Measurements from ENCODE around the gene DOCK3.
A peak's percentile ranks its signal among the peaks of the same experiment; 100 is the strongest.
"Not testable (repeated sequence)": the region's sequence is repeated elsewhere in the genome, so short reads cannot be mapped to it uniquely, and the experiment has no call there.

The DOCK3 gene

GRCh38 chr3:51002495-51002894 lies 327.8 kb downstream of the DOCK3 start:
- no peak for DNase-seq

- DNase-seq, result no peak
Measured at GRCh38 chr3:51004235-51004634, 329.5 kb downstream of the DOCK3 start.

- DNase-seq, result no peak
Measured at GRCh38 chr3:51024121-51024520, 349.4 kb downstream of the DOCK3 start.

- peak; percentile 56 for DNase-seq
Measured at GRCh38 chr3:51024765-51025632, 350.3 kb downstream of the DOCK3 start.

GRCh38 chr3:51031666-51032065 lies 356.9 kb downstream of the DOCK3 start:
- no peak for DNase-seq

GRCh38 chr3:51035630-51036029 lies 360.9 kb downstream of the DOCK3 start:
- no peak for DNase-seq

GRCh38 chr3:51044982-51045381 lies 370.3 kb downstream of the DOCK3 start:
- DNase-seq, result peak; percentile 10

- DNase-seq, result no peak
Measured at GRCh38 chr3:51052562-51052961, 377.8 kb downstream of the DOCK3 start.

- DNase-seq, result no peak
Measured at GRCh38 chr3:51057121-51057520, 382.4 kb downstream of the DOCK3 start.

GRCh38 chr3:51063053-51063452 lies 388.3 kb downstream of the DOCK3 start:
- DNase-seq, result no peak

GRCh38 chr3:51075221-51075775 lies 400.6 kb downstream of the DOCK3 start:
- DNase-seq, result no peak

GRCh38 chr3:51082363-51082762 lies 407.6 kb downstream of the DOCK3 start:
- no peak for DNase-seq

GRCh38 chr3:51083490-51083889 lies 408.8 kb downstream of the DOCK3 start:
- DNase-seq, result no peak

- not testable (repeated sequence) for DNase-seq
Measured at GRCh38 chr3:51092141-51092540, 417.4 kb downstream of the DOCK3 start.

GRCh38 chr3:51094838-51095237 lies 420.1 kb downstream of the DOCK3 start:
- DNase-seq, result not testable (repeated sequence)

- no peak for DNase-seq
Measured at GRCh38 chr3:51099794-51100535, 425.2 kb downstream of the DOCK3 start.

GRCh38 chr3:51100536-51100851 lies 425.8 kb downstream of the DOCK3 start:
- no peak for DNase-seq

GRCh38 chr3:51102396-51102795 lies 427.7 kb downstream of the DOCK3 start:
- DNase-seq, result no peak

GRCh38 chr3:51106242-51106876 lies 431.6 kb downstream of the DOCK3 start:
- DNase-seq, result no peak

- DNase-seq, result no peak
Measured at GRCh38 chr3:51110586-51110985, 435.9 kb downstream of the DOCK3 start.

- no peak for DNase-seq
Measured at GRCh38 chr3:51122944-51123343, 448.2 kb downstream of the DOCK3 start.

GRCh38 chr3:51123531-51123930 lies 448.8 kb downstream of the DOCK3 start:
- DNase-seq, result no peak

- not testable (repeated sequence) for DNase-seq
Measured at GRCh38 chr3:51131607-51132006, 456.9 kb downstream of the DOCK3 start.

- DNase-seq, result no peak
Measured at GRCh38 chr3:51137715-51138114, 463.0 kb downstream of the DOCK3 start.

Measured in activated CD4-positive, alpha-beta T cell treated with anti-CD3 and anti-CD28 coated beads, Interleukin-2, amount 50 U/mL, for 16 hours (primary cell).